Measurements from ENCODE around the gene LSM14B. TPM values are rescaled to one million over a fixed set of nuclear protein-coding genes. Genes with fewer than 3 reads are reported as not detected.
"Not testable (repeated sequence)": the region's sequence is repeated elsewhere in the genome, so short reads cannot be mapped to it uniquely, and the experiment has no call there.

LSM14B gene
- polyA plus RNA-seq (ENCODE audit: insufficient read length in 12 of 12) = 10 to 100 TPM in 11 of 12 donors, not detected in 1; 57.4 to 98.9 (median 75.7) TPM
- long read RNA-seq, donor 1, partial matches to known transcripts = 30 of 31 reads
- long read RNA-seq, donor 1, other reads (novel, unspliced or antisense) = 0 of 31 reads
- long read RNA-seq, donor 2, partial matches to known transcripts = 5 of 26 reads
- long read RNA-seq, donor 2, other reads (novel, unspliced or antisense) = 20 of 26 reads
- long read RNA-seq, donor 3, partial matches to known transcripts = 0 of 5 reads
- long read RNA-seq, donor 3, other reads (novel, unspliced or antisense) = 5 of 5 reads
- long read RNA-seq, donor 4, partial matches to known transcripts = 0 of 1 reads
- long read RNA-seq, donor 4, other reads (novel, unspliced or antisense) = 0 of 1 reads
- long read RNA-seq, donor 5, partial matches to known transcripts = 561 of 1,364 reads
- long read RNA-seq, donor 5, other reads (novel, unspliced or antisense) = 801 of 1,364 reads
- long read RNA-seq, donor 6, partial matches to known transcripts = 6 of 12 reads
- long read RNA-seq, donor 6, other reads (novel, unspliced or antisense) = 5 of 12 reads
- long read RNA-seq, donor 7, partial matches to known transcripts = 0 of 7 reads
- long read RNA-seq, donor 7, other reads (novel, unspliced or antisense) = 5 of 7 reads
- long read RNA-seq, donor 8, partial matches to known transcripts = 0 of 8 reads
- long read RNA-seq, donor 8, other reads (novel, unspliced or antisense) = 8 of 8 reads
- long read RNA-seq, donor 9, partial matches to known transcripts = 539 of 540 reads
- long read RNA-seq, donor 9, other reads (novel, unspliced or antisense) = 0 of 540 reads
- long read RNA-seq, donor 10, transcript LSM14B-204 (4 exons, 1,079 nt) = major isoform, 5 of 673 reads
- long read RNA-seq, donor 10, partial matches to known transcripts = 241 of 673 reads
- long read RNA-seq, donor 10, other reads (novel, unspliced or antisense) = 426 of 673 reads
- long read RNA-seq, donor 11, partial matches to known transcripts = 0 of 10 reads
- long read RNA-seq, donor 11, other reads (novel, unspliced or antisense) = 6 of 10 reads

- DNase-seq = peak; percentile 96
Observed at GRCh38 chr20:62121776-62122653, at the start of gene LSM14B. Gene LSM14B, plus strand, starts transcription at chr20:62122475. Its CDS starts 192 bp downstream, at chr20:62122667.

- no peak for DNase-seq
Observed at GRCh38 chr20:62073323-62073722, 49.0 kb upstream of the LSM14B start.

- no peak for DNase-seq
Observed at GRCh38 chr20:62079166-62079565, 43.1 kb upstream of the LSM14B start.

- no peak for DNase-seq
Observed at GRCh38 chr20:62080249-62080990, 41.9 kb upstream of the LSM14B start.

GRCh38 chr20:62083312-62083711 is 39.0 kb upstream of the LSM14B start:
- DNase-seq = no peak

GRCh38 chr20:62084224-62084623 is 38.1 kb upstream of the LSM14B start:
- not testable (repeated sequence) for DNase-seq

DNA sequence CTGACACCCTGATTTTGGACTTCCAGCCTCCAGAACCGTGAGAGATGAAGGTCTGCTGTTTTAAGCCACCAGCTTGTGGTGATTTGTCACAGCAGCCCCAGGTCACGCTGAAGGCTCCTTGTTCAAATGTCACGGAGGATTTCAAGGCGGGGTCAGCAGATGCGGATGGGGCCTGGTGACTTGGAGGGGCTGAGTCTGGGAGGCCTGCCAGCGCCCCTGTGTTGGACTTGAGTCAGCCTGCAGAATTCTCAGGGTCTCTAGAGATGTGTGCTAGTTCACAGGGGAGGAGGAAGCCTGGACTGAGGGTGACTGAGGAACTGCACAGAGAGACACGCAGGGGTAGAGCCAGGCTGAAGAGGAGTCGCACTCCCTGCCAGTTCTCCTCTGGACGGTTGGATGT is 37.1 kb upstream of the LSM14B start:
- DNase-seq = no peak

GRCh38 chr20:62087227-62087626 is 35.0 kb upstream of the LSM14B start:
- DNase-seq = no peak

DNA sequence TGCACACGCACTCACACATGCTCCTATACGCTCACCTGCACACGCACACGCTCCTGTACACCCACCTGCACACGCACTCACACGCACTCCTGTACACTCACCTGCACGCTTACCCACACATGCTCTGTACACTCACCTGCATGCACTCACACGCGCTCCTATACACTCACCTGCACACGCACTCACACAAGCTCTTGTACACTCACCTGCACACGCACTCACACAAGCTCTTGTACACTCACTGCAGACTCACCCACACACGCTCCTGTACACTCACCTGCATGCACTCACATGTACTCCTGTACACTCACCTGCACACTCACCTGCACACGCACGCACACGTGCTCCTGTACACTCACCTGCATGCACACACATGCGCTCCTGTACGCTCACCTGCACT is 34.6 kb upstream of the LSM14B start:
- no peak for DNase-seq

DNA sequence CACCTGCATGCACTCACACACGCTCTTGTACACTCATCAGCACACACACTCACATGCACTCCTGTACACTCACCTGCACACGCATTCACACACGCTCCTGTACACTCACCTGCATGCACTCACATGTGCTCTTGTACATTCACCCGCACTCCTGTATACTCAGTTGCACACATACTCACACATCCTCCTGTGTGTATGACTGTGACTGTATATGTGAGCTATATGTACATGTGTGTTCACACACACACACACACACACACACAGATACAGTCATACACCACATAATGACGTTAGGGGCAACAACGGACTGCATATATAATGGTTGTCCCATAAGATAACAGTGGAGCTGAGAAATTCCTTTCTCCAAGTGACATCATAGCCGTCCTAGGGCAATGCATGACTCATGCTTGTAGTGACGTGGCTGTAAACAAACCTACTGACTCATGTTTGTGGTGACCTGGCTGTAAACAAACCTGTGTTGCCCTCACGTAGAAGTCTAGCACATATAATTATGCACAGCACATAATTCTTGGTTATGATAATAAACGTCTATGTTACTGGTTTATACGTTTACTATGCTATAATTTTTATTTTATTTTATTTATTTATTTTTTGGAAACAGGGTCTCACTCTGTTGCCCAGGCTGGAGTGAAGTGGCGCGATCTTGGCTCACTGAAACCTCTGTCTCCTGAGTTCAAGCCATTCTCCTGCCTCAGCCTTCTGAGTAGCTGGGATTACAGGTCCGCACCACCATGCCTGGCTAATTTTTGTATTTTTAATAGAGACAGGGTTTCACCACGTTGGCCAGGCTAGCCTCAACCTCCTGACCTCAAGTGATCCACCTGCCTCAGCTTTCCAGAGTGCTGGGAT is 33.8 kb upstream of the LSM14B start:
- DNase-seq = no peak

DNA sequence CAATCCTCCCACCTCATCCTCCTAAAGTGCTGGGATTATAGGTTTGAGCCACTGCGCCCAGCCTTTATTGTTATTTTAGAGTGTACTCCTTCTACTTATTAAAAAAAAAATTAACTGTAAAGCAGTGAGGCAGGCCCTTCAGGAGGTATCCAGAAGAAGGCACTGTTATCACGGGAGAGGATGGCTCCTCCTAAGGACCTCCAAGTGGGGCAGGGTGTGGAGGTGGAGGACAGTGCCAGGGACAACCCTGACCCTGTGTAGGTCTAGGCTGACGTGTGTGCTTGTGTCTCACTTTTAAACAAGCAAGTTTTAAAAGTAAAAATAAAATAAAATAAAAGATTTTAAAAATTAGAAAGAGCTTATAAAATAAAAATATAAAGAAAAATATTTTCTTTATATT is 32.9 kb upstream of the LSM14B start:
- DNase-seq = no peak

- no peak for DNase-seq
Observed at GRCh38 chr20:62096421-62097380, 25.6 kb upstream of the LSM14B start.

GRCh38 chr20:62097881-62098407 is 24.3 kb upstream of the LSM14B start:
- DNase-seq = no peak

- no peak for DNase-seq
Observed at GRCh38 chr20:62101078-62101477, 21.2 kb upstream of the LSM14B start.

DNA sequence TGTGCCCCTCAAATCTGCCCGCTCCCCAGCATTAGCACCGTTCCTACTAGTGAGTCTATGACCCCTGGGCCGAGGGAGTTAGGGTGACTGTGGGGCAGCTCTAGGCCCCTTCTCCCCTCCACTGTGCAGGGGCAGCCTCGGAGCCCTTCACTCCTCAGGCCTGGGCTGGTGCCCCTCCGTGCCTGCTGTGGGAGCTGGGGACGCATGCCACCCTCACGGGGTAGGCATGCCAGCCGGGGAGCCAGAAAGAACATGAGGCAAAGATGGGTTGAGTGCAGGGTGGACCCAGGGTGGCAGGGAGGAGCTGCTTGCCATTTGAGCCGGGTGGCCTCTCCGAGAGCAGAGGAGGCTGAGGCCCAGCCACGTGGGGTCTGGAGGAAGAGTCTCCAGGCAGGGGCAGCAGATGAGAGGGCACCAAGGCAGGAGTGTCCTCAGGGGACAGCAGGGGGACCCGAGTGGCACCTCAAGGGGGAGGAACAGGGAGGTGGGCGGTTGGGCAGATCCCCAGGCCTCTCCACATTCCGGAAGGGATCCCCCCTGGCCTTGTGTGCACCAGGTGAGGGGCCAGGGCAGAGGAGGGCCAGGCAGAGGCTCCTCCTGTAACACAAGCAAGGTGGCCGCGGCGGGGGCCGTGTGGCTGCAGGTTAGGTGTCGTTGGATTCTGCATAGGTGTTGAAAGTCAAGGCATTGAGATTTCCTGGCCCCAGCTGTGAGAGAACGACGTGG is 18.6 kb upstream of the LSM14B start:
- DNase-seq = no peak

DNA sequence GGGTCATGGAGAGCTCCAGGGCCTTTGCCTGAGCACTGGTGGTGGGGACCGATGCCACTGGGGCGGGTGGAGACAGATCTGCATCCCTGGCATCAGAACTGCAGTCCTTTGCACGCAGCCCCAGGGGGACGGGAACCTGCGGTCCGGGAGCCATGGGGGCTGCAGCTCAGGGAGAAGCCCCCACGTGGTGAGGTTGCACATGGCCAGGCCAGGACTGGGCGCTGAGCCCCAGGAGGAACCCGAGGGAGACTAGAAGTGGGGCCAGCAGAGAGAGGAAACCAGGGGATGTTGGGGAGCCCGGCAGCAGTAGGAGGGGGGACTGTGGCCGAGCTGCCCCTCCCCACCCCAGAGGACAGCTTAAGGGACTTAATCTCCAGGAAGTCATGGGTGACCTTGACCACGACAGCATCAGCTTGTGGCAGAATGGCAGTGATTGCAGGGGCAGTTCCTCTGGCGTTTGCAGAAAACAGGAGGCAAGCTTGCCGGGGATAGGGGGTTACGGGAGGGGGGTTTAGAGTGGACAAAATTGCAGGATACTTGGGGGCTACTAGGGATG is 18.0 kb upstream of the LSM14B start:
- DNase-seq = no peak

- DNase-seq = no peak
Observed at GRCh38 chr20:62104791-62105345, 17.4 kb upstream of the LSM14B start.

Measured in muscle of arm (tissue), 14 donors.